Measurements from ENCODE around the gene THBS2. TPM values are rescaled to one million over a fixed set of nuclear protein-coding genes. Genes with fewer than 3 reads are reported as not detected.
A peak's percentile ranks its signal among the peaks of the same experiment; 100 is the strongest.

THBS2 gene
- total RNA-seq, 1 donor from 2014 or later, result 18.6 TPM

DNA sequence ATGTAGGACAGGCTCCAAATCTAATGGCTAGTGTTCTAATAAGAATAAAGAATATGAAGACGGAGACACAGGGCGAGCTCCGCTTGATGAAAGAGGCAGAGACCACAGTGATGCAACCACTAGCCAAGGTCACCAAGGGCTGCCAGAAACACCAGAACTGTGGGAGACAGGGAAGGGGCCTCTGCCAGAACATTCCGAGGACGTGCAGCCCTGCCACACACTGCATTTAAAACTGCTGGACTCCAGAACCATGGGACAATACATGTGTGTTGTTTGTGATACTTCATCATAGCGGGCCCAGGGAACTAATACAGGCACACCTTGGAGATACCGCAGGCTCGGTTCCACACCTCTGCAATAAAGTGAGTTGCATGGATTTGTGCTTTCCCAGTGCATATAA is 2.9 kb upstream of the THBS2 start:
- peaks cover 56% of the 10 kb centered on the region for H3K27me3 Mint-ChIP-seq (ENCODE audit: low read depth)
- H3K9me3 Mint-ChIP-seq, result peaks cover 3% of the 10 kb centered on the region
- H3K4me1 Mint-ChIP-seq, result peaks cover 38% of the 10 kb centered on the region
- no peak for DNase-seq (ENCODE audit: low spot score in 2 of 2, unreplicated experiment in 2 of 2)
- TF ChIP-seq, protein P1, sequence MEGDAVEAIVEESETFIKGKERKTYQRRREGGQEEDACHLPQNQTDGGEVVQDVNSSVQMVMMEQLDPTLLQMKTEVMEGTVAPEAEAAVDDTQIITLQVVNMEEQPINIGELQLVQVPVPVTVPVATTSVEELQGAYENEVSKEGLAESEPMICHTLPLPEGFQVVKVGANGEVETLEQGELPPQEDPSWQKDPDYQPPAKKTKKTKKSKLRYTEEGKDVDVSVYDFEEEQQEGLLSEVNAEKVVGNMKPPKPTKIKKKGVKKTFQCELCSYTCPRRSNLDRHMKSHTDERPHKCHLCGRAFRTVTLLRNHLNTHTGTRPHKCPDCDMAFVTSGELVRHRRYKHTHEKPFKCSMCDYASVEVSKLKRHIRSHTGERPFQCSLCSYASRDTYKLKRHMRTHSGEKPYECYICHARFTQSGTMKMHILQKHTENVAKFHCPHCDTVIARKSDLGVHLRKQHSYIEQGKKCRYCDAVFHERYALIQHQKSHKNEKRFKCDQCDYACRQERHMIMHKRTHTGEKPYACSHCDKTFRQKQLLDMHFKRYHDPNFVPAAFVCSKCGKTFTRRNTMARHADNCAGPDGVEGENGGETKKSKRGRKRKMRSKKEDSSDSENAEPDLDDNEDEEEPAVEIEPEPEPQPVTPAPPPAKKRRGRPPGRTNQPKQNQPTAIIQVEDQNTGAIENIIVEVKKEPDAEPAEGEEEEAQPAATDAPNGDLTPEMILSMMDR (IDR thresholded peaks at IDR 0.05; ENCODE audit: unreplicated experiment), result no peak
- H3K4me3 Mint-ChIP-seq, result no peak overlapping the region
- H3K27ac Mint-ChIP-seq, result no peak overlapping the region
- H3K36me3 Mint-ChIP-seq, result no peaks in the 10 kb centered on the region

DNA sequence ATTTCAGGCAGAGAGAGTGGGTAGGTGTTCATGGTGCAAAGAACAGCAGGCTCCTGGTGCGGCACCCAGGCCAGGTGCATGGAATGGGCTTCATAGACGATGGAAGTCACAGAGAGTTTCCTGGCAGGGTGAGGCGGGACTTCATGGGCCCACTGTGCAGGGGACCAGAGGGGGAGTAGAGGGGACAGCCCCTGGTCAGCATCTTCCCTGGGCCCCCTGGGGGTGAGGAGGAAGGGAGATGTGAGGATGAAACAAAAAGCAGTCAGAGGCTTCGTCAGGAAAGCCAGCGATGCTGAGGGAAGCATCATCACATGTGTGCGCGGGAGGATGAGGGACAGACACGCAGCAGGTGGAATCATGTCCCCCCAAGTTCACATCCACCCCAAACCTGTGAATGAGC is 2.4 kb upstream of the THBS2 start:
- H3K9me3 Mint-ChIP-seq, result peaks cover 3% of the 10 kb centered on the region
- TF ChIP-seq, protein P1 (IDR thresholded peaks at IDR 0.05; ENCODE audit: unreplicated experiment), result no peak
- H3K36me3 Mint-ChIP-seq, result no peaks in the 10 kb centered on the region
- DNase-seq (ENCODE audit: low spot score in 2 of 2, unreplicated experiment in 2 of 2), result no peak
- peaks cover 60% of the 10 kb centered on the region for H3K27me3 Mint-ChIP-seq (ENCODE audit: low read depth)
- H3K4me1 Mint-ChIP-seq, result peaks cover 38% of the 10 kb centered on the region
- no peak overlapping the region for H3K4me3 Mint-ChIP-seq
- H3K27ac Mint-ChIP-seq, result no peak overlapping the region

DNA sequence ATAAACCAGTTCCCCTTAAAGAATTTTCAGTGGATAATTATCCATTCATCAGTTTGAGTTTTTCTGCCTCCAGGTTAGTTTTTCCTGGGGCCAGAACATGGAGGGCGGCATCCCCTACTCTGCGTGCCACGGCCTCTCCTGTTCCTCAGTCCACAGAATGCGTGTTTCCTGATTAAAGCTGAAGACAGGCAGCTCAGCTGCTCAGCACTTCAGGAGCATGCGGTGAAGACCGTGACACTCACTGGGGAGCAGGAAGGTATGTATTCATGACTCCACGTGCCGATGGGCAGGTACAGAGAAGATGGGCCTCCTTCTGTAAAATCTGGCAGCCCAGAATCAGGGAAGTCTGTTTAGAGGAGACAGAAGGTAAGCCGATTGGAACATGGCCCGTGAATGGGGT is 2.0 kb upstream of the THBS2 start:
- Mint-ChIP-seq H3K9me3 (peaks cover 3% of the 10 kb centered on the region), H3K27me3 (ENCODE audit: low read depth) (peaks cover 64% of the 10 kb centered on the region)

DNA sequence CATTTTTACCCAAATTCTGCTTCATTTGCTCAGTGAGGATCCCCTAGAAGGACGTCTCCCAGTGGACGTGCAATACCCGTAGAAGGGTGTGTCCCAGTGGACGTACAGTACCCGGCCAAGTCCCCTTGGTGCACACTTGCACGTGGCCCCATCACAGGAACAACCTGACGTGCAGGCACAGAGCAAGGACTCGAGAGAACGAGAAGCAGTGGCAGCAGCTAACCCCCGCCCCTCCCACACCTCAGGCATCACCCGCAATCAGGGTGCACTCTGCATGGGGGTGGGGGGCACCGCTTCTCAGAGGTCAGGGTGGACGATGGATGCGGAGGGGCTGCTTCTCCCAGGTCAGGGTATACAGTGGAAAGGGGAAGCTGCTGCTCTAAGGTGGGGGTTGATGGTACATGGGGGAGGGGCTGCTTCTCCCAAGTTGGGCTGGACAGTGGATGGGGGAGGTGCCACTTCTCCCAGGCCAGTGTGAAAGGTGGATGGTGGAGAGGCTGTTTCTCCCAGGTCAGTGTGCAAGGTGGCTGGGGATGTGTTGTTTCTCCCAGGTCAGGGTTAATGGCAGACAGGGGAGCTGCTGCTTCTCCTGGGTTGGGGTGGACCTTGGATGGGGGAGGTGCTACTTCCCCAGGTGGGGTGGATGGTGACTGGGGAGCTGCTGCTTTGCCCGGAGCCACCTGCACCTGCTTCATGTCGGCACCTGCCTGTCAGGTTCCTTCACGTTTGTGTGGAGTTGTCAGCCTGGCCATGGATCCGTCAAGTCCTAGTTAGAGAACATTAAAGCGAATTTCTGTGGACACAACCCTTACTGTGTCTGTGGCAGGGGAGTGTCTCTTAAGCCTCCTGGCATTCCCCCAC is 1.0 kb upstream of the THBS2 start:
- DNase-seq (ENCODE audit: low spot score in 2 of 2, unreplicated experiment in 2 of 2), result no peak
- no peak overlapping the region for H3K4me3 Mint-ChIP-seq
- TF ChIP-seq, protein P1 (IDR thresholded peaks at IDR 0.05; ENCODE audit: unreplicated experiment), result no peak
- H3K27ac Mint-ChIP-seq, result no peak overlapping the region
- no peaks in the 10 kb centered on the region for H3K36me3 Mint-ChIP-seq
- H3K4me1 Mint-ChIP-seq, result peaks cover 38% of the 10 kb centered on the region
- peaks cover 3% of the 10 kb centered on the region for H3K9me3 Mint-ChIP-seq
- peaks cover 72% of the 10 kb centered on the region for H3K27me3 Mint-ChIP-seq (ENCODE audit: low read depth)

More for the DNA sequence above, 2.0 kb upstream of the THBS2 start:
- Mint-ChIP-seq H3K27ac (no peak overlapping the region), H3K4me1 (peaks cover 38% of the 10 kb centered on the region), H3K36me3 (no peaks in the 10 kb centered on the region), H3K4me3 (no peak overlapping the region)
- TF ChIP-seq, protein P1 (IDR thresholded peaks at IDR 0.05; ENCODE audit: unreplicated experiment), result no peak
- no peak for DNase-seq (ENCODE audit: low spot score in 2 of 2, unreplicated experiment in 2 of 2)

DNA sequence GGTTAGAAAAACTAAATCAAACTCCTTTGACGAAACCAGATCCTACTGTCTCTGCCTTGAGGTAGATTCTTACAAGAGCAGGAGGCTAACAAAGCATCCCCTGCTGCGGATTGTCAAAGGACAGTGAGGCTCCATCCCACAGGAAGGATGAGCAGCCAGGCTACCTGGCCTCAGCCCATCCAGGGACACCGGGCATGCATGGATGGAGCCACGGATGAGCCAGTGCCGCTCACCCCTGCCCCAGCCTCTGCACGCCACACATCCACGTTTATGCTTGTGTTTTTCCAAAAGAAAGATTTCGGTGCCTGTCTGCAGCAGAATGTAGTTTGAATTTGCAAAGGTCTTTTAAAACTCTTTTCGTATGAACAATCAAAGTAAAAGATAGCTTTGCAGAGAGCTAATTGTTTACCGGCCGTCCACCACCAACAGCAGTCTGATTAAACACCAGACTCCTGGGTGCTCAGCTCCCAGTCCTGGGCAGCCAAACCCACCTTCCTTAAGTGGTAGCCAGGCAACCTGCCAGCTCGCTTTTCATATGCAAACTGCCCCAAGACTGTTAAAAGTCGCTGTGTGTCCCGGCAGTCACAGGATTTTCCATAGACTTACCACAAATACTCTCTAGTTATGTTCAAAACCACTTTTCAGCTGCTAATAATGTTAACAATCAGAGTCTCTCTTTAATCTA is 999 bp downstream of the THBS2 start:
- H3K4me3 Mint-ChIP-seq, result peak overlapping the region; percentile 66
- peaks cover 38% of the 10 kb centered on the region for H3K4me1 Mint-ChIP-seq
- H3K27ac Mint-ChIP-seq, result no peak overlapping the region
- peaks cover 75% of the 10 kb centered on the region for H3K27me3 Mint-ChIP-seq (ENCODE audit: low read depth)
- TF ChIP-seq, protein P1 (IDR thresholded peaks at IDR 0.05; ENCODE audit: unreplicated experiment), result no peak
- H3K9me3 Mint-ChIP-seq, result peaks cover 3% of the 10 kb centered on the region
- no peak for DNase-seq (ENCODE audit: low spot score in 2 of 2, unreplicated experiment in 2 of 2)
- H3K36me3 Mint-ChIP-seq, result peaks cover 3% of the 10 kb centered on the region

Data from mesothelial cell of epicardium (in vitro differentiated cells).